Measurements from ENCODE around the gene MYLK. TPM values are rescaled to one million over a fixed set of nuclear protein-coding genes. Genes with fewer than 3 reads are reported as not detected.
"Not testable (repeated sequence)": the region's sequence is repeated elsewhere in the genome, so short reads cannot be mapped to it uniquely, and the experiment has no call there.

MYLK gene
- total and polyA plus RNA-seq, 2 experiments from 2014 or later = 13.1 to 27.1 TPM

- Histone ChIP-seq H3K36me3 (replicated peaks; ENCODE audit: insufficient read depth, low read depth) (no peaks in the 10 kb centered on the region), H3K4me1 (ENCODE audit: insufficient read depth) (no peaks in the 10 kb centered on the region), H3K9me2 (replicated peaks; ENCODE audit: insufficient read depth) (no peaks in the 10 kb centered on the region), H3K27me3 (no peaks in the 10 kb centered on the region), H3K4me3 (no peak overlapping the region), H3K9me3 (ENCODE audit: low read depth) (no peaks in the 10 kb centered on the region), H3K79me2 (no peaks in the 10 kb centered on the region), H2AFZ (no peak overlapping the region), H3K27ac (no peak overlapping the region), H3K4me2 (no peak overlapping the region), H4K20me1 (ENCODE audit: insufficient read depth, poor library complexity, severe bottlenecking) (no peaks in the 10 kb centered on the region)
- no peak for TF ChIP-seq EZH2 (IDR thresholded peaks at IDR 0.05; ENCODE audit: borderline replicate concordance)
- TF ChIP-seq CTCF (IDR thresholded peaks at IDR 0.05; ENCODE audit: poor library complexity) = no peak
- TF ChIP-seq EZH2phosphoT487 (IDR thresholded peaks at IDR 0.05; ENCODE audit: low read depth, severe bottlenecking, unreplicated experiment) = no peak
- no peak for DNase-seq (ENCODE audit: low spot score)
- 92% methylated on average over 5 of the region's 5 CpGs for whole genome bisulfite sequencing (ENCODE audit: low lambda C conversion rate, missing lambda C conversion rate)
Observed at GRCh38 chr3:123718108-123718507, 166.0 kb downstream of the MYLK start.

GRCh38 chr3:123717451-123717850 lies 166.7 kb downstream of the MYLK start:
- H3K4me3 ChIP-seq, H3K4me2 ChIP-seq: not testable (repeated sequence)
- 65% methylated on average over 2 of the region's 2 CpGs for WGBS (ENCODE audit: low lambda C conversion rate, missing lambda C conversion rate)

GRCh38 chr3:123716411-123716810 lies 167.7 kb downstream of the MYLK start:
- no peaks in the 10 kb centered on the region for H3K9me3 ChIP-seq (ENCODE audit: low read depth)
- no peak overlapping the region for H2AFZ ChIP-seq
- WGBS (ENCODE audit: low lambda C conversion rate, missing lambda C conversion rate) = 92% methylated on average over 4 of the region's 4 CpGs
- H3K27ac ChIP-seq = no peak overlapping the region
- TF ChIP-seq EZH2phosphoT487 (IDR thresholded peaks at IDR 0.05; ENCODE audit: low read depth, severe bottlenecking, unreplicated experiment) = no peak
- TF ChIP-seq CTCF (IDR thresholded peaks at IDR 0.05; ENCODE audit: poor library complexity) = no peak
- TF ChIP-seq EZH2 (IDR thresholded peaks at IDR 0.05; ENCODE audit: borderline replicate concordance) = no peak
- H3K36me3 ChIP-seq (replicated peaks; ENCODE audit: insufficient read depth, low read depth) = no peaks in the 10 kb centered on the region
- DNase-seq (ENCODE audit: low spot score) = no peak
- H3K9me2 ChIP-seq (replicated peaks; ENCODE audit: insufficient read depth) = no peaks in the 10 kb centered on the region
- H3K4me1 ChIP-seq (ENCODE audit: insufficient read depth) = no peaks in the 10 kb centered on the region
- no peak overlapping the region for H3K4me2 ChIP-seq
- H3K4me3 ChIP-seq = no peak overlapping the region
- no peaks in the 10 kb centered on the region for H3K27me3 ChIP-seq
- H4K20me1 ChIP-seq (ENCODE audit: insufficient read depth, poor library complexity, severe bottlenecking) = no peaks in the 10 kb centered on the region
- H3K79me2 ChIP-seq = no peaks in the 10 kb centered on the region

More at GRCh38 chr3:123717451-123717850, 166.7 kb downstream of the MYLK start:
- not testable (repeated sequence) for H3K4me1 ChIP-seq (ENCODE audit: insufficient read depth); H3K27me3 ChIP-seq; DNase-seq (ENCODE audit: low spot score); H2AFZ ChIP-seq; H3K9me2 ChIP-seq (replicated peaks; ENCODE audit: insufficient read depth); H4K20me1 ChIP-seq (ENCODE audit: insufficient read depth, poor library complexity, severe bottlenecking); H3K9me3 ChIP-seq (ENCODE audit: low read depth); H3K36me3 ChIP-seq (replicated peaks; ENCODE audit: insufficient read depth, low read depth); H3K27ac ChIP-seq; H3K79me2 ChIP-seq

- no peaks in the 10 kb centered on the region for H4K20me1 ChIP-seq (ENCODE audit: insufficient read depth, poor library complexity, severe bottlenecking)
- TF ChIP-seq CTCF (IDR thresholded peaks at IDR 0.05; ENCODE audit: poor library complexity) (no peak), EZH2phosphoT487 (IDR thresholded peaks at IDR 0.05; ENCODE audit: low read depth, severe bottlenecking, unreplicated experiment) (no peak), EZH2 (IDR thresholded peaks at IDR 0.05; ENCODE audit: borderline replicate concordance) (no peak)
- no peak overlapping the region for H3K27ac ChIP-seq
- no peak overlapping the region for H3K4me3 ChIP-seq
- no peak for DNase-seq (ENCODE audit: low spot score)
- H3K79me2 ChIP-seq = no peaks in the 10 kb centered on the region
- no peaks in the 10 kb centered on the region for H3K27me3 ChIP-seq
- no peaks in the 10 kb centered on the region for H3K4me1 ChIP-seq (ENCODE audit: insufficient read depth)
- H3K9me2 ChIP-seq (replicated peaks; ENCODE audit: insufficient read depth) = no peaks in the 10 kb centered on the region
- whole genome bisulfite sequencing (ENCODE audit: low lambda C conversion rate, missing lambda C conversion rate) = 90% methylated on average over 8 of the region's 8 CpGs
- H3K36me3 ChIP-seq (replicated peaks; ENCODE audit: insufficient read depth, low read depth) = no peaks in the 10 kb centered on the region
- no peak overlapping the region for H2AFZ ChIP-seq
- no peaks in the 10 kb centered on the region for H3K9me3 ChIP-seq (ENCODE audit: low read depth)
- H3K4me2 ChIP-seq = no peak overlapping the region
Observed at GRCh38 chr3:123713211-123713610, 170.9 kb downstream of the MYLK start.
